ENCODE data around the gene CXCL13. TPM values are rescaled to one million over a fixed set of nuclear protein-coding genes. Genes with fewer than 3 reads are reported as not detected.
"Not testable (repeated sequence)": the region's sequence is repeated elsewhere in the genome, so short reads cannot be mapped to it uniquely, and the experiment has no call there.

Gene CXCL13
- total RNA-seq (2014; rRNA removed; shearing (Covaris generic)), result not detected in 2 replicates
- not detected in 2 replicates for polyA plus RNA-seq (2016; fragmentation: Nextera tagmentation; extraction: Ambion mirVana)

GRCh38 chr4:77605210-77605902 is at the start of gene CXCL13:
TSS of gene CXCL13 (plus strand) at chr4:77605820. CDS start at chr4:77605866, 46 bp downstream.
- peaks cover 90% of the 10 kb centered on the region for H3K27me3 ChIP-seq (replicated peaks; ENCODE audit: insufficient read depth)
- no peaks in the 10 kb centered on the region for H3K36me3 ChIP-seq (ENCODE audit: low read depth)
- H3K9ac ChIP-seq, result no peak within 1 kb of the TSS
- no peak within 1 kb of the TSS for H2AFZ ChIP-seq
- no peaks in the 10 kb centered on the region for H3K9me2 ChIP-seq (ENCODE audit: insufficient read depth)
- no peak within 1 kb of the TSS for H3K4me3 ChIP-seq
- H3K4me2 ChIP-seq (ENCODE audit: unreplicated experiment), result no peak within 1 kb of the TSS
- H3F3A ChIP-seq (ENCODE audit: insufficient read depth), result no peaks in the 10 kb centered on the region
- WGBS, 2 experiments (ENCODE audit: low coverage in 1 of 2, low lambda C conversion rate in 2 of 2, missing lambda C conversion rate in 2 of 2), result 64 to 75% methylated on average over 8 of the region's 8 CpGs
- DNase-seq, result no peak
- in situ Hi-C loops (cut with MboI), result no loop called here
- H3K9me3 ChIP-seq (ENCODE audit: low read depth), result no peaks in the 10 kb centered on the region
- H3K79me2 ChIP-seq (ENCODE audit: insufficient read depth), result no peaks in the 10 kb centered on the region
- no peak within 1 kb of the TSS for H3K27ac ChIP-seq
- no peak for TF ChIP-seq EZH2 (IDR thresholded peaks at IDR 0.05; ENCODE audit: insufficient read depth, poor library complexity, severe bottlenecking)
- no peak for TF ChIP-seq EZH2phosphoT487 (IDR thresholded peaks at IDR 0.05; ENCODE audit: insufficient read depth, low read depth)
- H4K20me1 ChIP-seq (ENCODE audit: insufficient read depth), result no peaks in the 10 kb centered on the region
- H3K4me1 ChIP-seq (ENCODE audit: insufficient read depth), result no peaks in the 10 kb centered on the region

DNA sequence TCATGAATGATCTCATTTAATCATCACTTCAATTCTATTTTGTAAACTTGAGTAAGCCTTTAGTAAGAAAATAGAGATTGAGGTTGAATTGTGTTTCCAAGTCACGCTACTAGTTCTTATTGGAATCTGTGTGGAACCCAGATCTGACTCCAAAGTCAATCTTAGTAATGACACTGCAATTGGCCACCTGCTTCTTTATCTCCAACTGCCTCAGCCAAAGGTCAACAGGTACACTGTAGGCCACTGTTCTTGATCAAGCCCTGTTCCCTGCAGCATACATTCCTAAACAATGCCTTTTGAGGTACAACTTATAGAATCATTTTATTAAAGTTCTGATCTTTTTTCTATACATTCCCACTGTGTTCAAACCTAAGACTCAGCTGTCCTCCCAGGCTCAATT is 45.5 kb upstream of the CXCL13 start:
- in situ Hi-C loops (cut with MboI), result no loop called here
- Histone ChIP-seq H3K9me2 (ENCODE audit: insufficient read depth) (no peaks in the 10 kb centered on the region), H3K9ac (no peak overlapping the region), H3F3A (ENCODE audit: insufficient read depth) (no peaks in the 10 kb centered on the region), H2AFZ (no peak overlapping the region), H4K20me1 (ENCODE audit: insufficient read depth) (no peaks in the 10 kb centered on the region), H3K27ac (no peak overlapping the region), H3K4me1 (ENCODE audit: insufficient read depth) (no peaks in the 10 kb centered on the region), H3K9me3 (ENCODE audit: low read depth) (no peaks in the 10 kb centered on the region), H3K27me3 (replicated peaks; ENCODE audit: insufficient read depth) (peaks cover 41% of the 10 kb centered on the region), H3K79me2 (ENCODE audit: insufficient read depth) (no peaks in the 10 kb centered on the region), H3K4me2 (ENCODE audit: unreplicated experiment) (no peak overlapping the region), H3K36me3 (ENCODE audit: low read depth) (no peaks in the 10 kb centered on the region), H3K4me3 (no peak overlapping the region)
- WGBS, 2 experiments (ENCODE audit: low coverage in 1 of 2, low lambda C conversion rate in 2 of 2, missing lambda C conversion rate in 2 of 2), result 0% methylated on average over 1 of the region's 1 CpG
- TF ChIP-seq EZH2phosphoT487 (IDR thresholded peaks at IDR 0.05; ENCODE audit: insufficient read depth, low read depth) (no peak), EZH2 (IDR thresholded peaks at IDR 0.05; ENCODE audit: insufficient read depth, poor library complexity, severe bottlenecking) (no peak)
- no peak for DNase-seq

DNA sequence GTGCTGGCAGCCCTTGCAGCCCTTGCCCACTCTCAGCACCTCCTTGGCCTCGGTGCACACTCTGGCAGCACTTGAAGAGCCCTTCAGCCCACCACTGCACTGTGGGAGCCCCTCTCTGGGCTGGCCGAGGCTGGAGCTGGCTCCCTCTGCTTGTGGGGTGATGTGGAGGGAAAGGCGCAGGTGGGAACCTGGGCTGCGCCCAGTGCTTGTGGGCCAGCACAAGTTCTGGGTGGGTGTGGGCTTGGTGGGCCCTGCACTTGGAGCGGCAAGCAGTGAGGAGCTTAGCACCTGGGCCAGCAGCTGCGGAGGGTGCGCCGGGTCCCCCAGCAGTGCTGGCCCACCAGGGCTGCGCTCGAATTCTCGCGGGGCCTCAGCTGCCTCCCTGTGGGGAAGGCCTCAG is 43.9 kb upstream of the CXCL13 start:
- H3K9me2 ChIP-seq (ENCODE audit: insufficient read depth); H3F3A ChIP-seq (ENCODE audit: insufficient read depth); H3K4me3 ChIP-seq; H3K79me2 ChIP-seq (ENCODE audit: insufficient read depth); DNase-seq; H3K9me3 ChIP-seq (ENCODE audit: low read depth); in situ Hi-C loops (cut with MboI); H3K4me1 ChIP-seq (ENCODE audit: insufficient read depth); H2AFZ ChIP-seq; H3K9ac ChIP-seq; H3K36me3 ChIP-seq (ENCODE audit: low read depth); H3K4me2 ChIP-seq (ENCODE audit: unreplicated experiment); H3K27ac ChIP-seq; H4K20me1 ChIP-seq (ENCODE audit: insufficient read depth): not testable (repeated sequence)
- WGBS, 2 experiments (ENCODE audit: low coverage in 1 of 2, low lambda C conversion rate in 2 of 2, missing lambda C conversion rate in 2 of 2), result 73 to 81% methylated on average over 9 to 11 of the region's 12 CpGs
- H3K27me3 ChIP-seq (replicated peaks; ENCODE audit: insufficient read depth), result peaks cover 57% of the 10 kb centered on the region

DNA sequence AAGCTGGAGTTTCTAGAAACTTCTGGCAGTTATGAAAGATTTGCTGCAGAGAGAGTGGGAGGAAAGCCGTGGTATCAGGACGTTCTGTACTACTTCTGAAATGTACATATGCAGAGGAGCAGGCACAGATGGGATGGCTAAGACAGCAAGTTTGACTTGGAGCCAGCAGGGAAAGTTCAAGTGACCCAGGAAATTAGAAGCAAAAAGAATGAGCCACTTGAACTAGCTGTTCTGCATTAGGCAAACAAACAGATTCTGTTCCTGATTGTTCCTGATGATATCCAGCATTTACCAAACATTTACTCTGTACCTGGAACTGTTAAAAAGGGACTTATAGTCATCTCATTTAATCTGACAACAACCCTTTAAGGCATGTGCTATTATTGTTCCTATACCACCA is 41.4 kb upstream of the CXCL13 start:
- Histone ChIP-seq H3K36me3 (ENCODE audit: low read depth) (no peaks in the 10 kb centered on the region), H4K20me1 (ENCODE audit: insufficient read depth) (no peaks in the 10 kb centered on the region), H3K27ac (no peak overlapping the region), H3K9me2 (ENCODE audit: insufficient read depth) (no peaks in the 10 kb centered on the region), H3K9ac (no peak overlapping the region), H3K27me3 (replicated peaks; ENCODE audit: insufficient read depth) (peaks cover 73% of the 10 kb centered on the region), H3F3A (ENCODE audit: insufficient read depth) (no peaks in the 10 kb centered on the region), H3K79me2 (ENCODE audit: insufficient read depth) (no peaks in the 10 kb centered on the region), H3K4me3 (no peak overlapping the region), H3K4me1 (ENCODE audit: insufficient read depth) (no peaks in the 10 kb centered on the region), H3K4me2 (ENCODE audit: unreplicated experiment) (no peak overlapping the region), H3K9me3 (ENCODE audit: low read depth) (no peaks in the 10 kb centered on the region), H2AFZ (no peak overlapping the region)
- in situ Hi-C loops (cut with MboI), result no loop called here
- DNase-seq, result no peak
- WGBS, 2 experiments (ENCODE audit: low coverage in 1 of 2, low lambda C conversion rate in 2 of 2, missing lambda C conversion rate in 2 of 2), result 0 to 2% methylated on average over 2 of the region's 2 CpGs
- no peak for TF ChIP-seq EZH2phosphoT487 (IDR thresholded peaks at IDR 0.05; ENCODE audit: insufficient read depth, low read depth)
- no peak for TF ChIP-seq EZH2 (IDR thresholded peaks at IDR 0.05; ENCODE audit: insufficient read depth, poor library complexity, severe bottlenecking)
